Ramos (cell line): ENCODE data around the gene OSBPL8.
"Not testable (repeated sequence)": the region's sequence is repeated elsewhere in the genome, so short reads cannot be mapped to it uniquely, and the experiment has no call there.

Source experiments
- in situ Hi-C: fragments of 300-500 bp; cut with MboI; formaldehyde crosslinking; loops from one replicate; pipeline ENCODE4 v1.14.3; 2022; ENCODE audit warnings: low sequenced_read_pairs; ENCODE audit not compliant: unreplicated experiment

The OSBPL8 gene

DNA sequence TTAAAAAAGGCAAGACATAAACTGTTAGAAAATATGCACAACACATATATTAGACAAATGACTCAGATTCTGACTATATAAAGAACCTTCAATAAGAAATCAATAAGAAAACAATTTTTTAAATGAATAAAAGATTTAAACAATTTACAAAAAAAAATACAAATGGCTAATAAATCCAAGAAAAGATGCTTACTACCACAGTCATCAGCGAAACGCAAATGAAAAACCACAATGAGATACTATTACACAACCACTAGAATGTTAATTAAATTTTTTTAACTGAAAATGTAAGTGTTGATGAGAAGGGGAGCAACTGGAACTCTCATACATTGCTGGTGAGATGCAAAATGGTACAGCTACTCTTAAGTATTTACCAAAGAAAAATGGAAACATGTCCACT is 24.4 kb downstream of the OSBPL8 start:
- in situ Hi-C loops = no loop called here

GRCh38 chr12:76533331-76533730 is 26.2 kb downstream of the OSBPL8 start:
- in situ Hi-C loops = no loop called here

GRCh38 chr12:76532520-76532919 is 27.1 kb downstream of the OSBPL8 start:
- in situ Hi-C loops = no loop called here

GRCh38 chr12:76531056-76531455 is 28.5 kb downstream of the OSBPL8 start:
- in situ Hi-C loops = no loop called here

DNA sequence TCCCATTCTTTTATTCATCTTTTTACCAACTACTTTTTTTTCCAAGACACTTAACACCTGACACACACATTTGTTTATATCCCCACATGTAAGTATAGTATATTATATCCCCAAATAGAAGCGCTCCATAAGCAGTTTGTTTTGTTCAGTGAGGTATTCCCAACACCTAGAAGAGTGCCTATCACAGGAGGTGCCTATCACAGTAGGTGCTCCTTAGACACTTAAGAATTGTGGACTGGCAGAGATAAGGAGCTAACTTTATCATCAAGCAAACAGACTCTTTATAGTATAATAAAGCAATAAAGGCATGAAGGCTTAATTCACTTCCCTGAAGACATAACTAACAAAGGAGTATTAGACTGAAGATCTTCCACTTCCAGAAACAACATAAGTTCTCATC is 29.1 kb downstream of the OSBPL8 start:
- in situ Hi-C loops = no loop called here

DNA sequence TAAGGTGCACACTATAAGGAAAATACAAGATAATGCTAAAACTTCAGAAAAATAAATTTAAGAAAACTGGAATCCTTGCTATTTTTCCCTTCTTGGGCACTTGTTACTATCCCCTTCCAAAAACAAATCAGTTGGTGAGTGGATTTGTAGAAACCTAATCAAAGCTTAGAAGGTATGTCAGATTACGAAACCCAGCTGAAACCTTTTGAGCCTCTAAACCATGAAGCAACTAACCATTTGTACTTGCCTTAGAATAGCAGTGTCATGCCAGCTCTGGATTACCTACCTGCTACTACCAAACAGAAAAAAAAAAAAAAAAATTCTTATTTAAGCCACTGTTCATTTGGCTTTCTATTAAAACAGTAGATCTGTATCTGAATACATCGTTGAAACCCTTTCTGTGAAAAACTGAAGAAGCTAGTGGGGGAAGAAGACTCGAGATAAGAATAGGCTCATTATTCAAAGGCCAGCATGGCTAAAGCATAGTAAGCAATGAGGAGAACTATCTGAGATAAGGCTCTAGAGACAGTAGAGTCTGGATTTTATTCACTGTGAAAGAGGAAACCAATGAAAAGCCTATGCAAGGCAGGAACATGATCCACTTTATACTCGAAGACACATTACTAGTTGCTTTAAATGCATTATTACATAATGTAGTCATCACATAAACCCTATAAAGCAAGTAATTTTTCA is 30.2 kb downstream of the OSBPL8 start:
- in situ Hi-C loops = no loop called here

DNA sequence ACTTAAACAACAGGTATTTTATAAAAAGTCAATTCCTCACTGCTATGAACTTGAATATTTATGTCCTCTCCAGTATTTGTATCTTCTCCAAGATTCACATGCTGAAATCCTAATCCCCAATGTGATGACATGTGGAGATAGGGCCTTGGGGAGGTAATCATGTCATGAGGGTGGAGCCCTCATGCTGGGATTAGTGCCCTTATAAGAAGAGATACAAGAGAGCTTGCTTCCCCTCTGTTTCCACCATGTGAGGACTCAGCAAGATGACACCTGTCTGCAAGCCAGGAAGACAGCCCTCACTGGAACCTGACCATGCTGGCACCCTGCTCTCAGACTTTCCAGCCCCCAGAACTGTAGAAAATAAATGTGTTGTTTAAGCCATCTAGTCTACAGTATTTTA is 36.2 kb downstream of the OSBPL8 start:
- in situ Hi-C loops = no loop called here

DNA sequence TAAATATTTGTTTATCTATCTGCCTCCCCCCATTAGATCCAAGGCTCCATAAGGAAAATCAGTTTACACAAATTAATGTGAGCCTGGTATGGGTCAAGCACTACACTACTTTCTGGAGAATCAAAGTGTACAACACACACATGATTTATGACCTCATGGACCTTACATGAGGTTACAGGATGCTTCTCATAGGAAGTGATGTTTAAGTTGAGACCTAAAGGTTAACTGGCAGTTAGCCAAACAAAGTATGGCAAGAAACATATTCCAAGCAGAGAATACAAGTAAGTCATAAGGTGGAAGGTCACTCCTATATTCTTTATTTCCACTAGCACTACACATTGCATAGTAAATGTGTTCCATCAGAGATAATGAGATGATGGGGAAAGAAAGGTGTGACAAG is 39.2 kb downstream of the OSBPL8 start:
- in situ Hi-C loops = no loop called here

- in situ Hi-C loops = no loop called here
These were observed 40.0 kb downstream of the OSBPL8 start for GRCh38 chr12:76519538-76519937.

GRCh38 chr12:76518699-76519098 is 40.9 kb downstream of the OSBPL8 start:
- in situ Hi-C loops = no loop called here

DNA sequence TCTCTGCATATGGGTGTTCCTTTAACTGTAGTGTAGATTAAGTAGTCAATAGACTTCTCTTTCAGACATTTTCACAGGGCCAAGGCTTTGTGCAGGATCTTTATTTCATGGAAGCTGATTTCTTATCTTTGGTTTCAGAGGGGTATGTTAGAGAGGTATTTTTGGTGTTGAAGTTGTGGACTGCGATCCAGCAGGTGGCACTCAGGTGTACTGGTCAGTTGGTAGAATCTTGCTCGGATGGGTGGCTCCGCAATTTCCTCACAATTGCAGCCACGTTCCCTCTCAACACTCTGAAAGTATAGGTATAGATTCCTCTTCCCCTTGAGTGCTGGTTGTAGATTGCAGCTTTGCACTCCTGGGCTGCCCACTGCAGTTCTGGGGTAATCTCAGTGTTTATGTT is 44.3 kb downstream of the OSBPL8 start:
- in situ Hi-C loops = no loop called here

DNA sequence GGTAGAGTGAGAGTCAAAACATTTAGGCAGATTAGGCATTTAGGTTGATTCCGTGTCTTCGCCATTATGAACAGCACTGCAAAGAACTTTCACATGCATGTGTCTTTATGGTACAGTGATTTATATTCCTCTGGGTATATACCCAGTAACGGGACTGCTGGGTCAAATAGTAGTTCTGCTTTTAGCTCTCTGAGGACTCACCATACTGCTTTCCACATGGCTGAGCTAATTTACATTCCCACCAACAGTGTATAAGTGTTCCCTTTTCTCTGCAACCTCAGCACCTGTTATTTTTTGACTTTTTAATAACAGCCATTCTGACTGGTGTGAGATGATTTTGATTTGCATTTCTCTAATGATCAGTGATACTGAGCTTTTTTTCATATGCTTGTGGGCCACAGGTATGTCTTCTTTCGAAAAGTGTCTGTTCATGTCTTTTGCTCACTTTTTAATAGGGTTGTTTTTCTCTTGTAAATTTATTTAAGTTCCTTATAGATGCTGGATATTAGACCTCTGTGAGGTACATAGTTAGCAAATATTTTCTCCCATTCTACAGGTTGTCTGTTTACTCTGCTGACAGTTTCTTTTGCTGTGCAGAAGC is 48.4 kb downstream of the OSBPL8 start:
- in situ Hi-C loops = not testable (repeated sequence)

DNA sequence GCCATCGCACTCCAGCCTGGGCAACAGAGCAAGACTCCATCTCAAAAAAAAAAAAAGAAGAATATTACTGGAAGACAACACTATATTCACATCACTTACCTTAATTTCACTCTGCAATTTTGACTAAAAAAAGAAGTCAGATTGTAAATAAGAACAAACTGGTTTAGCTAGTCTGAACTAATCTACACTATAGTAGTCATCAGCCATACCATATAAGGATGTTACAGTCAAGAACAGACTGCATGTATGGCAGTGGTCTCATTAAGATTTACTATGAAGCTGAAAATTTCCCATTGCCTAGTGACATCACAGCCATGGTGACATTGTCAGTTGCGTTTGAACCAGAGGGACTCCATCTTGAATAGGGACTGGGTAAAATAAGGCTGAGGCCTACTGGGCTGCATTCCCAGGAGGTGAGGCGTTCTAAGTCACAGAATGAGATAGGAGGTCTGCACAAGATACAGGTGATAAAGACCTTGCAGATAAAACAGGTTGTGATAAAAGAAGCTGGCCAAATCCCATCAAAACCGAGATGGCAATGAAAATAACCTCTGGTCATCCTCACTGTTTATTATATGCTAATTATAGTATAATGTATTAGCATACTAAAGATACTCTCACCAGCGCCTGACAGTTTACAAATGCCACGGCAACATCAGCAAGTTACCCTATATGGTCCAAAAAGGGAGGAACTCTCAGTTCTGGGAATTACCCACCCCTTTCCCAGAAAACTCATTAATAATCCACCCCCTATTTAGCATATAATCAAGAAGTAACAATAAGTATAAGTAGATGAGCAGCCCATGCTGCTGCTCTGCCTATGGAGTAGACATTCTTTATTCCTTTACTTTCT is 51.2 kb downstream of the OSBPL8 start:
- in situ Hi-C loops = no loop called here

GRCh38 chr12:76506149-76506548 is 53.4 kb downstream of the OSBPL8 start:
- in situ Hi-C loops = no loop called here

DNA sequence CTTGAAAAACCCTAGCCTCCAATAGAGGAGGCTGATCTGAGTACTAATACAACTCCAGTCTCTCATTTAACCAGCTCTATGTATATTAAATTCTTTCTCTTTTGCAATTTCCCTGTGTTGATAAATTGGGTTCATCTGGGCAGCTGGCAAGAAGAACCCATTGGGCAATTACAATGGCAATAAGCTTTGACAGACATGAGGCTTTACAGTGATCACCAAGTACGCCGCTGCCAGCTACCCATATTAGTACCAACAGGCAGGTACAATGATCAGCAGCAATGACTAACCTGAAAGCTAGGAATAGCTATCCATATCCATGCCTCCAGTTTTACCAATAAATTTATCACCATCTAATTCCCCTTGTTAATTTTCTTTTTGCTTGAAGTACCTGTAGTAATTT is 54.5 kb downstream of the OSBPL8 start:
- in situ Hi-C loops = no loop called here

GRCh38 chr12:76504606-76505005 is 55.0 kb downstream of the OSBPL8 start:
- in situ Hi-C loops = no loop called here

GRCh38 chr12:76503957-76504356 is 55.6 kb downstream of the OSBPL8 start:
- in situ Hi-C loops = no loop called here

DNA sequence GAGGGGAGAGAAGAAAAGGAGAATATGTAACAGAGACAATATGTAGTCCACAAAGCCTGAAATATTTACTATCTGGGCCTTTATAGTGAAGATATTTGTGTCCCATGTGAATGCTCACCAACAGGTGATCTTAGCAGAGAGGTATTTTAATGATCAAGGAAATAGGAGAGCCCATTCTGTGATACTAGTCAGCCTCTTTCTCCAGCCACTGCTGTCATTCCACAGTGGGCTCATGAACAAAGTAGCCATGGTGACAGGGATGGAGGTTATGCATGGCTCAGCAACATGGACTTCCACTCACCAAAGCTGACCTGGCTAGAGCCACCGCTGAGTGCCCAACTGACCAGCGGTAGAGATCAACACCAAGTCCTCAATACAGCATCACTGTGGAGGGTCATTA is 58.2 kb downstream of the OSBPL8 start:
- in situ Hi-C loops = no loop called here

- in situ Hi-C loops = not testable (repeated sequence)
These were observed 60.4 kb downstream of the OSBPL8 start for GRCh38 chr12:76499136-76499535.

DNA sequence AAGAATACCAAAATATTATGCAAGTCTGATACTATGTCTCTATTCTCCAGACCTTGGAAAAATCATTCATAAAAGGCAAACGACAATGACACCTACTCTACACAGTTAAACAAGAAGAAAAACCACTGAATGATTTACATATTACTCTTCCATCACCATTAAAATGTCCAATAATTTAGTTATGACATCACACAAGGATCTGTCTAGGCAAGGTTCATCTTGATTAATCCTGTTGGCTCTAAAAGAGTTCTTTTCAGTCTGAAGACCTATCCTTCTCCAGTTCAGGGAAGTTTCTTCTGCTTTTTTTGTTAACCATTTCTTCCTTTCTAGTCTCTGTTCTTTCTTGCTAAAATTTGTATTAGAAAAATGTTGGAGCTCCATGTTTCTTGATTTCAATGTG is 64.0 kb downstream of the OSBPL8 start:
- in situ Hi-C loops = no loop called here

- in situ Hi-C loops = no loop called here
These were observed 68.3 kb downstream of the OSBPL8 start for GRCh38 chr12:76491292-76491691.
